Upper lobe of right lung (tissue), 1 donor: ENCODE results near the gene LCN6. TPM values are rescaled to one million over a fixed set of nuclear protein-coding genes. Genes with fewer than 3 reads are reported as not detected.
"Not testable (repeated sequence)": the region's sequence is repeated elsewhere in the genome, so short reads cannot be mapped to it uniquely, and the experiment has no call there.

Experiments
- ATAC-seq: fragments of 200-7000 bp; cut with Tn5 transposase; one replicate; pipeline ENCODE4 v1.9.1; 2020; ENCODE audit warnings: mild to moderate bottlenecking, moderate library complexity
- DNase-seq: peaks from one replicate; pipeline ENCODE4 v3.0.0-alpha.2; 2020
- H3K27ac ChIP-seq: fragments of 200-600 bp; one replicate; pipeline ENCODE4 v1.8.0; 2022
- H3K27me3 ChIP-seq: fragments of 200-600 bp; one replicate; pipeline ENCODE4 v1.8.0; 2022; ENCODE audit warnings: mild to moderate bottlenecking
- H3K36me3 ChIP-seq: fragments of 200-600 bp; one replicate; pipeline ENCODE4 v1.8.0; 2022
- H3K4me1 ChIP-seq: fragments of 200-600 bp; one replicate; pipeline ENCODE4 v1.8.0; 2022
- H3K4me3 ChIP-seq: fragments of 200-600 bp; one replicate; pipeline ENCODE4 v1.8.0; 2022; ENCODE audit warnings: mild to moderate bottlenecking
- H3K9me3 ChIP-seq: fragments of 200-600 bp; one replicate; pipeline ENCODE4 v1.8.0; 2022
- intact Hi-C: fragments of 100-400 bp; cut with DNase I; formaldehyde crosslinking; loops from one replicate; pipeline ENCODE4 v1.11.0; 2022
- total RNA-seq: library from RNA; stranded (reverse); fragmentation: NEBNext Ultra II Directional; extraction: Animal tissue kit (Norgen Biotek cat#: 25700); gene quantifications from one replicate; pipeline ENCODE4 v1.2.1, GENCODE V29; 2021
- TF ChIP-seq, protein P1 (sequence below): fragments of 200-600 bp; IDR thresholded peaks from one replicate; pipeline ENCODE4 v1.8.0; 2022; ENCODE audit warnings: antibody characterized with exemption
- donor health status: DM: no; HTN: yes; CAD: no; lungs with severe emphysema.

LCN6 gene
- total RNA-seq, 1 donor from 2014 or later = 21.5 TPM

DNA sequence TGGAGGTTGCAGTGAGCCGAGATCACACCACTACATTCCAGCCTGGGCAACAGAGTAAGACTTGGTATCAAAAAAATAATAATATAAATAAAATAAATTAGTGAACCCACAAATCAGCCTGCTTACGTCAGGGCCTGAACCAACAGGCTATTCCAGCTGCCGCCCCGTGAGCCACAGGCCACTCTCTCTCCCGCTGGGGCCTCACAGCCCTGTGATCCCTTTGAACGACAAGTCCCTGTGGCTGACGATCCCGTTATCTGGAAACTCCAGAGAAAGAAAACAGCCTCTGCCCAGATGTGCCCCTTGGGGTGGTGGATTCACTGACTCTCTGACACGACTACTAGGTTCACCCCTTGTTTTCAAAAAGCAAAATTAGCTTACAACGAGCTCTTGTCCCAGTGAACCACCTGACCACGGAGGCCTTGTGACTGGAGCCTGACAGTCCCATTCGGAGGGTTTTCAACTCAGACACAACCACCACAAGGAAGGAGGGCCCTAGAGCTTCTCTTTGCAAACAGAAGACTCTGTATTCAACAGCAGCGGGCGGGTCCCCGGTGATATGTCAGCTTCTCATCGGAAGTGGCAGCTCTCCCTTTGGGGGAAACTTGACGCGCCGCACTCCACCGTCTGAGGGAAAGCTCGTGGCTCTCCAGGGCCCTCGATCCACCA is 40.3 kb downstream of the LCN6 start:
- Histone ChIP-seq H3K9me3 (no peaks in the 10 kb centered on the region), H3K27ac (no peak overlapping the region), H3K4me1 (peaks cover 10% of the 10 kb centered on the region), H3K36me3 (no peaks in the 10 kb centered on the region), H3K27me3 (peaks cover 8% of the 10 kb centered on the region), H3K4me3 (no peak overlapping the region)
- intact Hi-C loops = no loop called here
- TF ChIP-seq, protein P1, sequence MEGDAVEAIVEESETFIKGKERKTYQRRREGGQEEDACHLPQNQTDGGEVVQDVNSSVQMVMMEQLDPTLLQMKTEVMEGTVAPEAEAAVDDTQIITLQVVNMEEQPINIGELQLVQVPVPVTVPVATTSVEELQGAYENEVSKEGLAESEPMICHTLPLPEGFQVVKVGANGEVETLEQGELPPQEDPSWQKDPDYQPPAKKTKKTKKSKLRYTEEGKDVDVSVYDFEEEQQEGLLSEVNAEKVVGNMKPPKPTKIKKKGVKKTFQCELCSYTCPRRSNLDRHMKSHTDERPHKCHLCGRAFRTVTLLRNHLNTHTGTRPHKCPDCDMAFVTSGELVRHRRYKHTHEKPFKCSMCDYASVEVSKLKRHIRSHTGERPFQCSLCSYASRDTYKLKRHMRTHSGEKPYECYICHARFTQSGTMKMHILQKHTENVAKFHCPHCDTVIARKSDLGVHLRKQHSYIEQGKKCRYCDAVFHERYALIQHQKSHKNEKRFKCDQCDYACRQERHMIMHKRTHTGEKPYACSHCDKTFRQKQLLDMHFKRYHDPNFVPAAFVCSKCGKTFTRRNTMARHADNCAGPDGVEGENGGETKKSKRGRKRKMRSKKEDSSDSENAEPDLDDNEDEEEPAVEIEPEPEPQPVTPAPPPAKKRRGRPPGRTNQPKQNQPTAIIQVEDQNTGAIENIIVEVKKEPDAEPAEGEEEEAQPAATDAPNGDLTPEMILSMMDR = no peak
- DNase-seq (no peak), ATAC-seq (no peak)

DNA sequence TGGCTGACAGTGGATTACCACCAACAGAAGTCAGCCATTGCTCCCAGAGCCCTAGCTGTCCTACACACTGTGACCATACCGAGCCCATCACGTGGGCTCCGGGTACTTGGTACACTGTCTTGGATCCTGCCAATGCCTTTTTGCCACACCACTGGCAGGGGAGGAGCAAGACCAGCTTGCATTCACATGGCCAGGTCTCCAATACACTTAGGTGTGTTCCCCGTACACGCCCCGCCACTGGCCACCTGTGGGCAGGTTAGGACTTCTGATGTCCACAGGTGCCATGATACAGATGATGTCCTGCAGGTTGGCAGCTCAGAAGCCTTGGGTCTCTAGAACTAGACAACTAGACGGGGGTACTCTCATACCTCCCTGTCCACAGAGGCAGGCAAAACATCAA is 41.3 kb downstream of the LCN6 start:
- H3K4me1 ChIP-seq = peaks cover 7% of the 10 kb centered on the region
- H3K9me3 ChIP-seq = no peaks in the 10 kb centered on the region
- DNase-seq (no peak), ATAC-seq (no peak)
- TF ChIP-seq, protein P1 = no peak
- intact Hi-C loops = no loop called here
- H3K36me3 ChIP-seq = no peaks in the 10 kb centered on the region
- no peak overlapping the region for H3K4me3 ChIP-seq
- H3K27ac ChIP-seq = no peak overlapping the region
- peaks cover 8% of the 10 kb centered on the region for H3K27me3 ChIP-seq

DNA sequence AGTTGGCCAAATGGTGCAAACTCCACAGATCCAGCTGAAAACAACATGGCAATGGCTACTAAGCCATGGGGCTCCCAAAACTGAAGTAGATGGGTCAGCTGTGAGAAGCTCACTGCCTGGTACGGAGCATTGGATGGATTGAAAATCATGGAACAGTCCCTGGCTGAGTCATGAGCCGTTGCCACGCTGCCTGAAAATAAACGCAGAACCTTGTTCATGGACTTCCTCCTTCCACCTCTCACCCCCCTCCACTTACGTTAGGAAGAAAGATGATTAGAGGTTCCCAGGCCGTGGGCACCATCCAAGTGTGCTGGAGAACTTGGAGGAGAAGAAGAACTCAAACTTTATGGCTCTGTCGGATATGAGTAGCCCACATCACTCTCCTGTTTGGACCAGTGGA is 42.8 kb downstream of the LCN6 start:
- intact Hi-C loops = no loop called here
- no peak overlapping the region for H3K4me3 ChIP-seq
- no peaks in the 10 kb centered on the region for H3K36me3 ChIP-seq
- ATAC-seq (no peak), DNase-seq (no peak)
- TF ChIP-seq, protein P1 = no peak
- no peaks in the 10 kb centered on the region for H3K9me3 ChIP-seq
- H3K4me1 ChIP-seq = peaks cover 2% of the 10 kb centered on the region
- H3K27me3 ChIP-seq = no peaks in the 10 kb centered on the region
- no peak overlapping the region for H3K27ac ChIP-seq

DNA sequence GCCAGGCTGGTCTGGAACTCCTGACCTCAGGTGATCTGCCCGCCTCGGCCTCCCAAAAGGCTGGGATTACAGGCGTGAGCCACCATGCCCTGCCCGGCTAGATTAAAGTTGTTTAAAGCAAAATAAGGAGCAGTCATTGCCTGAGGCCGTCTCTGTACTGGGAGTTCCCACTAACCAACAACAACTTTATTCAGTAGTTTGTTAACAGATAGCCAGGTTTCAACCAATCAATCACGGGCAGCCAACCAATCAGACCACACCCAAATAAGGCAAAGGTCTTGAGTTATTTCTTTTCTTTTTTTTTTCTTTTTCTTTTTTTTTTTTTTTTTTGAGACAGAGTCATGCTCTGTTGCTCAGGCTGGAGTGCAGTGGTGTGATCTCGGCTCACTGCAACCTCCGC is 43.6 kb downstream of the LCN6 start:
- H3K36me3 ChIP-seq, H3K9me3 ChIP-seq, H3K4me1 ChIP-seq, DNase-seq, H3K27me3 ChIP-seq, H3K27ac ChIP-seq, intact Hi-C loops, ATAC-seq, H3K4me3 ChIP-seq: not testable (repeated sequence)

DNA sequence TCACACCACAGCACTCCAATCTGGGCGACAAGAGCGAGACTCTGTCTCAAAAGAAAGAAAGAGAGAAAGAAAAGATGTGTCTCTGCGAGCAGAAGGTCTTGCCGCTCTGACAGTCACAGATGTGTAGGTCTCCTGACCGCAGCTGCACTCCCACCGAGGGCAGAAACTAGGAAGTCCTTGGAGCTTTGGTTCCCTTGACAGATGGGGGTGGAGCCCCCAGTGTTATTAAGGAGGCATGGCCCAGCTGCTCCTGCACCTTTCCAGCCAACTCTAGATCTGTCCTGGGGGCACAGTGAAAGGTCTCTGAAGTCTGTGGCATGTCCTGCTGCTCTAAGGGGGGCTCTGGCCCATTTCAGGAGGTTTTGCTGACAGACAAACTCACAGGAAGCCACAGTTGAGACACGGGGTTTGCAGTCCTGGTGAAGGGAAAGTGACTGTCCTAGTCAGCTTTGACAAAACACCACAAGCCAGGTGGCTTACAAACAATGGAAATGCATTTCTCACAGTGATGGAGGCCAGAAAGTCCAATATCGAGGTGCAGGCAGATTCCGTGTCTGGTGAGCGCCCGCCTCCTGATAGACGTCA is 45.0 kb downstream of the LCN6 start:
- ATAC-seq (peak; percentile 56), DNase-seq (no peak)
- H3K36me3 ChIP-seq = no peaks in the 10 kb centered on the region
- H3K4me1 ChIP-seq = peaks cover 8% of the 10 kb centered on the region
- H3K27me3 ChIP-seq = no peaks in the 10 kb centered on the region
- TF ChIP-seq, protein P1 = no peak
- H3K4me3 ChIP-seq = no peak overlapping the region
- H3K27ac ChIP-seq = no peak overlapping the region
- intact Hi-C loops = no loop called here
- no peaks in the 10 kb centered on the region for H3K9me3 ChIP-seq

DNA sequence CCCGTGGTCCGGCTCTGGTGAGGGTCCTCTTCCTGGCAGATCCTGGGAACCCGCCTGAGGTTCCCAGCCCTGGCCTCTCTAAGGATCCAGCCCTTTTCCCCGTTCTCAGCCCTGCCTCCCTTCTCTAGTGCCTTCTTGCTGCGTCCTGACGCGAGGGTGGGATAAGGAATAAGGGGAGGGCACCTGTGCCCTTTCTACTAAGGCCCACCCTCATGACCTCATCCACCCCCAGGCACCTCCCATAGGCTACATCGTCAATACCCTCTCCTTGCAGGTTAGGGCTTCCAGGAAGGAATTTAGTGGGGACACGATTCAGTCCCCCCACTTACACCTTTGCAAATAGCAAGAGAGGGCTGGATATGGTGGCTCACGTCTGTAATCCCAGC is 46.7 kb downstream of the LCN6 start:
- DNase-seq (no peak), ATAC-seq (no peak)
- Histone ChIP-seq H3K27ac (no peak overlapping the region), H3K9me3 (no peaks in the 10 kb centered on the region), H3K27me3 (no peaks in the 10 kb centered on the region), H3K4me3 (no peak overlapping the region), H3K4me1 (peaks cover 14% of the 10 kb centered on the region), H3K36me3 (no peaks in the 10 kb centered on the region)
- intact Hi-C loops = no loop called here
- TF ChIP-seq, protein P1 = no peak
